ENCODE measurements around the gene IP6K2.

Gene IP6K2

DNA sequence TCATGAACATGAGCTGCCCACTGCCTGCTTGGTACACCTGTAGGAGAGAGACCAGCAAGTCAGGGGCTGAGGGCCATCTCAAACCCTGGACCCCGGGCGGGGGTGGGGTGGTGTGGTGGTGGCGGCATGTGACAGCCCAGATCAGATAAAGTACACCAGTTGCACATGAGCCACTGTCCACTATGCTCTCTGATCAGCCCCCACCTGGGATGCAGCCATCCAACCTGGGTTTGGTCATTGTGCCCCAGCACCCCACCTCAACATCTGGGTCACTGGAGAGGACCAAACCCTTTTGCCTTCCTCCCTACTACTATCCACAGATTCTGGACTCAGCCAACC lies 28.3 kb downstream of the IP6K2 start:
- no peak for DNase-seq (ENCODE audit: low read depth)

DNA sequence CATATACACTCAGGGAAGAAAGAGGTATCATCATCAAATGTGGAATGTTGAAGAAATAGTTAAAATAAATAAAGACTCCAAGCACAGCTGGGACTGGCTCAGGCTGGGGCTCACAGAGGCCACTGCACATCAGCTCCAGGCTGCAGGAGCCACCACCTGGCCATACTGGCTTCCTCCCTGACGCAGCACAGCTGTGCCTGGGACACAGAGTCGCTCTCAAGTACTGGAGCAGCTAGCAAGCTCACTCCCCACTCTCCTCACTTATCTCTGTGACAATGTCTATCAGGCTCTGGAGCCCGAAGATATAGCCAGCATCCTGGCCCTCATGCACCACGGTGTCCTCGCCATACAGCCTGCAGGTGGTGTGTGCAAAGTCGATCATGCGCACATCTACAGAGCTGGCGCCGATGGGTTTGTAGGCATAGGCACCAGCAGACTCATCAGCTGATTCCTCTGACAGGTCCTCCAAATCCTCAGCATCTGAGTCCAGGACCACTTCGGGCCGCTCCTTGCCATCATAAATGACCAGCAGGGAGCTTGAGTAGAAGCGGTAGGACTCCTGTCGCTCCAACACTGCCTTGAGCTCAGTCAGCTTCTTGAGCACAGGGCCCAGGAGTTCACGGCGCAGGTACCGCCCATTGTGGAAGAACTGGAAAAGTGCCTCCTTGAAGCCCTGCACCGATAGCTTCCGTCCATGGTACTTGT lies 28.8 kb downstream of the IP6K2 start:
- no peak for DNase-seq (ENCODE audit: low read depth)

DNA sequence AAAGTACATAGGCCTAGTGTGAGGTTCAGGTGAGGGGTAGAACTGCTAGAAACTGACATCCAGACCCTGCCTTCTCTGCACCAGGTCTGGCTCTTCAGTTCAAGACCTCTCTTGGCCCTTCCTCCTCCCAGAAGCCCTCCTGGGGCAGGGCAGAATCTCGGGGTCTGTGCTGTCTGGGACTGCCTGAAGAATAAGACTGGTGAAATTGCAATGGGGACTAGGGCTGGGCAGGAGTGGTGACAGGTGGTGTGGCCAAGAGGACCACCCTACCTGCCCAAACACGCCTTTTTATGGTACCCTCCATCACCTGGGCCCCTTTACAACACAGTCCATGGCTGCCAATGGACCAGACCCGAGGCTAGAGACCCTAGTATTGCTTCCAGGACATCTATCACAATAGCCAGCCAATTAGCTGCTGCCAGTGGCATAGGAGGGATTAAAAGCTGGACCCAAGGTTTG lies 29.8 kb downstream of the IP6K2 start:
- DNase-seq (ENCODE audit: low read depth), result no peak

DNA sequence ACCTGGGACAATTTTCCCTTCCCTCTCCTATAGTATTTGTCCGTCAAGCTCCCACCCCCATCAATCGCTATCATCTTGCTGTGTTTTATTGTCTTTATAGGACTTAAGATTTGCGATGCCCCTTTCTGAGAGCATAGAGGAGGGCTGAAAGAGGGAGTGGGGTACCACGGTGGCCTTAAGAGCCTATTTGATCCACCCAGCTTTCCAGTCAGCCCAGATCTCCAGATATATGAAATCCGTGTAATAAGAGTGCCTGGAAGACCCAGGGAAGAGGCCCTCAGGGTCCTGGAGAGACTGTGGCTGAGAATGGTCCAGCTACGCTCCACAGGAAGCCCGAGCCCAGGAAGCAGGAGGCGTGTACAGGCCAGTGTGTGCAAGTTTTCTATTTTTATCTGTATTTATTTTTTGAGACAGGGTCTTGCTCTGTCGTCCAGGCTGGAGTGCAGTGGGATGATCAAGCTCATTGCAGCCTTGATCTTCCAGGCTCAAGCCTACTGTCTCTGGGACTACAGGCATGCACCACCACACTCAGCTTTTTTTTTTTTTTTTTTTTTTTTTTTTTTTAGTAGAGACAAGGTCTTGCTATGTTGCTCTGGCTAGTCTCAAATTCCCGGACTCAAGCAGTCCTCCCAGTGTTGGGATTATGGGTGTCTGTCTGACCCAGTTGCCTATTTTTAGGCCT lies 30.3 kb downstream of the IP6K2 start:
- DNase-seq (ENCODE audit: low read depth), result no peak

DNA sequence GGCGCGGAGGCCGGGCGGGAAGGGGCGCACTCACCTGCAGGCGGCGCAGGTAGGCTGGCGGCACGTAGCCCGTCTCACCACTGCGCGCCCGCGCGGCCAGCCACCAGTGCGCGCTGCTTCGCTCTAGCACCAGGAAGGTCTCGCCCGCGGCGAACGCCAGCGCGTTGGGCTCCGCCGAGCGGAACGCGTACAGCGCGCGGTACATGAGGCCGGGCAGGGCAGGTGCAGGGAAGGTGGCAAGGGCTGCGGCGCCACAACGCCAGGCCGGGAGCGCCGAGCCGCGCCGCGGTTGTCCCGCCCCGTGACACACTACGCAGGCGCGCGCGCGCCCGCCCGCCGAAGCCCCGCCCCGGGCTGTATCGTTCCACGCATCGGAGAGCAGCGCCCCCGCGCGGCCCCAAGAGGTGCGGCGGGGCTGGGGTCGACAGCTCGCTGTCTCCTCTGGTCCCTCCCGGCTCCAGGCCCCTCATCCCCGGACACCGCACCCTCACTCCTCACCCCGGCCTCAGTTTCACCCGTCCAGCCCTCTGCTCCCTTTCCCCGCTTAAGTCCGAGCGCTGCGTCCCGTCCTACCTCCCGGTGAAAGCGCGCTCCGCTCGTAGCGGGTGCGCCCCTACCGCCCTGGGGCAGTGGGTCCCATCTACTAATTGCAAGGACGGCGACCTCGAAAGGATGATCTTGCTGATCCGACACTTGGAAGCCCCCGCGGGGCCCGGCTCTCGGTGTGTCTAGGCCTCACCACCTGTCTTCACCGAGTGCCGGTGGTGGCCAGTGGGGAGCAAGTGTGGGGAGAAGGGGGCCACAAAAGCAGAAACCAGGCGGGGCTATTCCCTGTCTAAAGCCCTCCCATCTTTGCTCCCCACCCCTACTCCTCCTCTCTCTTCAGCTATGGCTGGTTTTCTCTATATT lies 31.2 kb downstream of the IP6K2 start, which contains the start of gene NCKIPSD:
NCKIPSD (minus strand) TSS at position 313 of the 909 bp plus-strand sequence; CDS start at position 205, 108 bp downstream.
- peak; percentile 78 for DNase-seq (ENCODE audit: low read depth)

DNA sequence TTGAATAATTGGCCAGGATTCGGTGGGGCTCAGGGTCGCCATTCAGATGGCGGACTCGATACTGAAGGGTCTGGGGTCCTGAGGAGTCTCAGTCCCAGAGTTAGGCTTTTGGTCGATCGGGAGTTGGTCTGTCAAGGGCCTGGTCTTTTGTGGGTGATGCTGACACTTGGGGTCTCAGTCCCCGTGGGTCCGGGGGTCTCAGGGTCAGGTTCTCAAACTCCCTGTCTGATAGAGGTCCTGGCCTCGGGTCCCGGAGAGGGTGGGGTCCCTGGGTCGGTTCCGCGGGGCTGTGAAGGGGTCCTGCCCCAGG lies 31.8 kb downstream of the IP6K2 start:
- no peak for DNase-seq (ENCODE audit: low read depth)

DNA sequence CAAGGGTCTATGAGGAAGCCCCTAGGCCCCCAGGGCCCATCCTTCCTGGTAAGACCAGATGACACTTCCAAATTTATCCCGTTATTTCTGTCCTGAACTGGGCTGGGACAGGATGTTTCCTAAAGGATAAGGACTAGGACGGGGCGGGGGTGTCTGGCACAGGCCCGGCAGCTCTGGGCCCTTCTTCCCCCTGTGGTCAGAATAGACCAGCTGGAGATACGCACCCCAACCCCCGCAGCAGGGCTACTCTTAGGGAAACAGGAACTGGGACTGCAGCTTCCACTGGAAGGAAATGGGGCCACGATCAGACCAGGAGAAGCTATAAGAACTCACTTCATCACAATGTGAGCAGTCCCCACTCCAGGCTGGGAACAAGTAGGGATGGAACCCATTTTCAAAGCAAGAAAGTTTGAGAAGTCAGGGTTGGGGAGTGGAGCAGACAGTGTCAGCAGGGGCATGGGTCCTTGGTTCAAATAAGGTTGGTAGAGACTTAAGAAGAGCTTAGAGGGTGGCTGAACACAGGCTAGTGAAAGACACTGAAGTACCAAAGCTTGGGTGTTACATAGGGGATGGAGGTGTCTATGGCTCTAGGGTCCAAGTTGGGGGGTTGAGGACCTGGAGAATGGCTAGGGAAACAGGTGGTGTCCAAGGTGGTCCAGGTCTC lies 32.4 kb downstream of the IP6K2 start:
- no peak for DNase-seq (ENCODE audit: low read depth)

DNA sequence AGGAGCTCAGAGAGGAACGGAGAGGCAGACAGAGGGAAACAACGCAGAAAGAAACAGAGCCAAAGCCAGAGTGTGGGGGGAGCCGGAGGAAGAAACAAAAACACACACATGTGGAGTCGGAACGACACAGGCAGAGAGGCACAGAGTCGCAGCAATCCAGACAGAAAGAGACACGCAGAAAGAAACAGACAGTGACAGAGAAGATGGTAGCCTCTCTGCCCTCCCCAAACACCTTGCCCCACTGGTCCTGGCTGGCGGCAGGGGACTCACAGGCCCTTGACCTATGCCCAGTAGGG lies 33.0 kb downstream of the IP6K2 start:
- DNase-seq (ENCODE audit: low read depth), result no peak

DNA sequence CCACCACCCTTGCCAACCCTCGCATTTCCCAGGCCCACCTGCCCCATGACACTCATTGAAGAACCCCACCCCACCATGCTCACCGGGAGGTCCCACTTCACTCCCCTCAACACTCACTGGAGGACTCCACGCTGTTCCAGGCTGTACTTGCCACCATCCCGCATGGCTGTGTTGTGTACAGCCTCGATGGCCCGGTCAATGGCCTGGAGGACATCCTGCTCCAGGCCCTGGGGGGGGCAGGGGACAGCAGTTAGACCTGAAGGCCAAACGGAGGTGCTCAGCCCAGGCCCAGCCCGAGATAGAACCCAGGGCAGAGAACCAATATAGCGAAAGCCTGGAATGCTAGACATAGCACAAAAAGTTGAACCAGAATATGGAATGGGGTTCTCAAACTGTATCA lies 34.2 kb downstream of the IP6K2 start:
- DNase-seq (ENCODE audit: low read depth), result no peak

DNA sequence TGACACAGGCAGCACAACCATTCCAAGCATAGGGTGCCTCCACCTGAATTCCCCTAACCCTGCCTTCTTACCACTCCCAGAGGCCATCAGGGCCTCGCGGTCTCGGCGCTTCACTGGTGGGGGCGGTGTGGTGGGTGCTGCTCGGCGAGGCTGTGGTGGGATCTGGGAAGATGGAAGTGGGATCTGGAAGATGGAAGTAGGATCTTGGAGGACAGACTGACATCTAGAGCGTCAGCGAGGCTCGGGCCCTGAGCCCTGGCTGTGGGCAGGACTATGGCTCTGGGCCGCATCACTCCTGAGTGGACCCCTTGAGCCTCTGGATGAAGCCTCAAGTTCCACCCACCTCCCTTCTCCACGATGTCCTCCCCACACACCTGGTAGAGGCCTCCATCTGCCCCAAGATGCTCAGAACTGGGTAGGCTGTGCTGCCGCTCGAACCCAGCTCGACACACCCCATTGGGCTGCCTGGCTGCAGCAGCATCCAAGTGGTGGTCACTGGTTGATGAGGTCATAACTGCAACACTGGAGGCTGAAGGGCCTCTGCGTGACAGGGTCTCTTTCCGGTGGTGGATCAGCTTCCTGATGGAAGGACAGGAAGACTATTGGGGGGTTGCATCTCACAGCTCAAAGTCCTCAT lies 34.9 kb downstream of the IP6K2 start:
- DNase-seq (ENCODE audit: low read depth), result no peak

DNA sequence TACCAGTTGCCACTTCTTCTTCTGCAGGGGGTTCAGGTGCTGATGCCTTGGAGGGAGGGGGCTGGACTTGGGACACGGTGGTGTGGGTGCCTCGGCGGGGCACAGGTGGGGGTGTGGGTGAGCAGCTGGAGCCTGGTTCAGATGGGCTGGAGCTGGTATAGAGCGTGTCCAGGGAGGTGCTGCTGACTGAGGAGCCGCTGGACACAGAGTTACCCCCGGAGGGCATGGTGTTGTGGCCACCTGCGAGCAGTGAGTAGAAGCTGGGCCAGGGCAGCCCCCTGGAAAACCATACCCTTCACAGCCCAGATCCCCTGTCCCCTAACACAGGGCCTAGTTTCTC lies 35.5 kb downstream of the IP6K2 start:
- no peak for DNase-seq (ENCODE audit: low read depth)

DNA sequence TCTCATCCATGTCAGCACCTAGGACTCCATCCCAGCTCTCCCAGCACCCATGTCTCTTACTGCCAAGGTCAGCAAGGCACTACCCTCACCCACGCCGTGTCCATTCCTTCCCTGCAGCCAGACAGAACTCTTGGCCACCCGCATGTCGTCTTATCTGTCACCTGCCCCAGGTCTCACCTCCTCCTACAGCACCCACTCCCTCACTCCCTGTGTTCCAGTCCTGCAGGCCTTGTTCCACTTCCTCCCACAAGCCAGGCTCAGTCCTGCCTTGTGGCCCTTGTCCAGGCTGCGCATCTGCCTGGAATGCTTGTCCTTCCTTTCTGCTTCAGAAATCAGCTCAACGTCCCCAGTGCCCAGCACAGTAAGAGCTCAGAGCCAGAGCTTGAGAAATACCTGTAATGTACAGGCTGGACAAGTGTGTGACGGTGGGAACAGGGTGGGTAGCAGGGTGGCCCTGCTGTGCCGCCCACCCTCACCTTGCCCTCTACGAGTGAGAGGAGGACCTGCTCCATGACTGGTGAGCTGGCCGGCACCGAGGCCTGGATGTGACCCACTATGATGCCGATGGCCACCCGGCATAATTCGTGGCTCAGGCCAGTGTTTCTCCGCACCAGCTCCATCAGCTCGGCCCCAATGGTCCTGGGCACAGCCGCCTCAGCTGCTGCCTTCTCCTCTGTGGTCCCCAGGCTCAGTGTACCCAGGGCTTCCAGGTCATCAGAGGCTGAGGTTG lies 36.0 kb downstream of the IP6K2 start:
- no peak for DNase-seq (ENCODE audit: low read depth)

DNA sequence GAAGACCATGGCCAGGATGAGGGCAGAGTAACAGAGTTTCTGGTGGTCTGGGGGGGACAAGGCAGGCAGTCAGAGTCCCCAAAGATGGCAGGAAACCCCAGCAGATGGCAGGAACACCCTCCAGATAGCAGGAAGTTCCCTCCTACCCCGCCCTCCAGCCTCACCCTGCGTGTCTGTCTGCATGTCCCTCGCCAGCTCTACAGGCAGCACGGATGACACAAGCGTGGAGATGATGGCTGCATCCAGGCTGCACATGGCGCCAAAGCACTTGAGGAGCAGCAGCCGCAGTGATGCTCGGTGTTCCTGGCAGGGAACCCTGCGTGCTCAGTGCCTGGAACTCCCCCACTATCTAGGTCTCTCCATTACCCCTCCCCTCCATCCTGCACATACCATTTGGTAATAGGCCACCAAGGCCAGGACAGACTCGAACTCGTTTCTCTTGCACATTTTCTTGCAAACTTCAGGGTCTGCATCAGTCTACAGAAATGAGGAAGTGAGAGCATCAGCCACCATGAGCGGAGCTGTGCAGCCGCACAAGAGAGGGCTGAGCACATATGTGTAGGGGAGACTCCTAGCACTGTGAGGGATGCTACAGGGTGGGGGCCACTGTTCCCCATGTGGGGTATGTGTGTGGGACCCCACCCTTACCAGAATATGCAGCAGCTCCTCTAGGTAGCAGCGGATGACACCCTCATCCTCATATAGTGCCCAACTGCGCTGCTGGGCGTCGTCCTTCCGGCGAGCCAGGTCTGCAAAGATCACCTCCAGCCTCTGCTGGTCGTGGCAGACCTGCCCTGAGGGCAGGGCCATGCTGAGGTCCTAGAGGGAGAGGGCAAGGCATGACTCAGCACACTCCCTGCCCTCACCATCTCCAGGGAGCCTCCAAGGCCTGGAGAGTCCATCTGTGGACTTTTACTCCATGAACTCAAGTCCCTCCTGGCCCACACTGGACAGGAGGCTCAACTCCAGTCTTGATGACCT lies 37.3 kb downstream of the IP6K2 start:
- DNase-seq (ENCODE audit: low read depth), result no peak

DNA sequence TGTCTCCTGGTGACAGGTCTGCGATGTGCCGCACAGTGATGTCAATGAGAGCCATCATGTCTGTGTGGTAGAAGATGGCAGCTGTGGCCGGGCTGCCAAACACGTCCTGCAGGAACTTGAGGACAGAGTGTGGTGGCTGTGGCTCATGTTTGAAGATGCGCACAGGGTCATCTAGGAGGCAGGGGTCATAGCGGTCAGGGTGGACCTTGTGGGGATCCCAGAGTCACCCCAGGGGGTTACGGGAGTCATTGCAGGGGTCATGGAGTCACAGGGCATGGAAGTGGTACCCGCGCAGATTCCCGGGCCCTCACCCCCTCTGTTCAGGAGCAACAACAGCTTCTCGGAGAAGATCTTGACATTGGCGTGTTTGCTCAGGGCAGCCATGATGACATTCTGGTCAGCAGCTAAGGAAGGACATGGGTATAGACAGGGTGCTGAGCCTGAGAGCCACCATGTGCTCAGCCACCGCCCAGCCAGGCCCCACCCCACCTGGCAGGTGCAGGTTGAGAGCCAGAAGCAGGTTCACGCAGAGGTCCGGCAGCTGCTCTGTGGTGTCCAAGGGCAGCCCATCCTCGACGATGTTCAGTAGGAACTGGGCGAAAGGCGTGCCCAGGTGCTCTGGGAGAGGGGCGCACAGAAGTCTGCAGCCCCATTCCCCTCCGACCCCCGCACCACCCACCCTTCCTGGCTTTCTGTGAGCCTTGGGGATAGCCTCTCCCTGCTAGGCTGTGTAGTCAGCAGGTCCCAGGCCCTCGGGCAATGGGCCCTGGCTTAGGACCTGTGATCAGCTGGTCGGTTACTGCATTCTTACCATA lies 38.2 kb downstream of the IP6K2 start:
- no peak for DNase-seq (ENCODE audit: low read depth)

DNA sequence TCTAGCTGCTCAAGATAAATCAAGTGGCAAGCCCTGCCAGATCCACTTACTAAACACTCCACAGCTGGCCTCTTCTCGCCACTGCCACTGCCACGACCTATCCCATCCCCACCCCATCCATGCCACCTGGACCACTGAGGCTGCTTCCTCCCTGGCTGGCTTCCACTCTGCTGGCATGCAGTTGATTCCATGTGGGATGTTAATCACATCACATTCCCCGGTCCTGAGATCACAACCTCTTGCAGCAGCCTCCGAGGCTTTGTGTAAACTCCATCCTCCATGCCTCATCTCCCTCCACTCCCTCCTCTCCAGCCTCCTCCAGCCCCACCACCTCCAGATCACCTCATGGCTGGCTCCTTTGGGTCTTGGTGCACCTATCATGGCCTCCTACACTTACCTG lies 39.0 kb downstream of the IP6K2 start:
- DNase-seq (ENCODE audit: low read depth), result no peak

DNA sequence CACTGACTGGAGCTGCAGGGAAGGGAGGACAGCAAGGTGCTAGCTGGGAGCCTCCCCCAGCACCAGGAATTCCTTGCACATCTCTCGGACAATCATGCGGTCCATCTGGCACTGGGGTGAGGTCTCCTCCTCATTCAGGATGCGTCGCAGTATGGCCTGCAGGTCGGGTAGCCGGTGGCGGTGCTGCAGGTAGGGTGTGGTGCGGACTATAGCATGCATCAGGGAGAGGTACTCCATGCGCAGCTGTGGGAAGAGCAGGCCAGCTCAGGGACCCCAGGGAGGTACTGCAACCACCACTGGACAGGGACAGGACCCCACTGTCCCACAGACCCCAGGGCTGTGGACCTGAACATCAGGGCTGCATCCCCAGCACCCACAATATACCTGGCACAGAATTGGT lies 42.5 kb downstream of the IP6K2 start:
- DNase-seq (ENCODE audit: low read depth), result no peak

DNA sequence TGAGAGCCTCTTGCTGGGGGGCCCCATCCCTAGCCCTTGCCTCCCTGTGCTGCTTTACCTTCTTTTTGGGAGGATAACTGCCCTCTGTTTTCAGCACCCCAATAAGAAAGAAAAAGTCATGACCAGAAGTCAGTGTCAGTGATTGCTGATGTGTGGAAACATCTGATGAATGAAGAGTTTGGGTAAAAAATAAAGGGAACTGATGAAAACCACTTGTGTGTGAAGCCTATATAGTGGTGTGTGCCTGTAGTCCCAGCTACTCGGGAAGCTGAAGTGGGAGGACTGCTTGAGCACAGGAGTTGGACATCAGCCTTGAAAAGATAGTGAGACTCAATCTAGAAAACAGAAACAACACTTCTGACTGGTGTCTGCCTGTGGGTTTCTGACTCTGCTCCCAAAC lies 44.5 kb downstream of the IP6K2 start:
- DNase-seq (ENCODE audit: low read depth), result no peak

DNA sequence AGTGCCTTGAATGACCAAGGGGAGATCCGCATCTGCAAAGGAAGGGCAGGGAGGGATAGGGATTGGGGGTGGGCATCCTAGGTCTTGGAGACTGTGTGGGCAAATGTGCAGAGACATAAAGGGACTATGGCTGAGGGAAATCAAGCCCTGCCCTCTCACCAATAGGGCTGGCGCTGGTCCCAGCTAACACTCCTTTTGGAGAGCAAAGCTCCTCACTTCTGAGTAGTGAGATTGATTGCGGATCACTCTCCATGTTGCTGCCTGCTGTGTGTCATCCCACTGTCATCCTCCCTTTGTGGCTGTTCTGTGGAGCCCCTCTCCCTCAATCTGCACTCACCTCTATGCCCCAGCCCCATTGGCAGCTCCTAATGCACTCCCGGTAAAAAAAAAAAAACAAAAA lies 52.1 kb downstream of the IP6K2 start:
- no peak for DNase-seq (ENCODE audit: low read depth)

DNA sequence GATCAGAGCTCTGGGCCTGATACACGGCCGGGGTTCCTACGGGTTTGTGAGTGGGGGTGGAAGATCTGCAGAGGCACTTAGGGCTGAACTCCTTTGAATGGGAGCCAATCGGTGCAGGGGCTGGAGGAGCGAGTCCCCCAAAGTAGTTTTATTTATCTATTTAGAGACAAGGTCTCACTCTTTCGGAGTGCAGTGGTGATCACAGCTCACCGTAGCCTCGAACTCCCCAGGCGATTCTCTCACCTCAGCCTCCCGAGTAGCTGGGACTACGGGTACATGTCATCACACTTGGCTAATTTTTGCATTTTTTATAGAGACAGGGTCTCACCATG lies 52.7 kb downstream of the IP6K2 start:
- no peak for DNase-seq (ENCODE audit: low read depth)

Data from stimulated activated CD8-positive, alpha-beta memory T cell treated with anti-CD3 and anti-CD28 coated beads, Interleukin-15, amount 100 ng/mL, for 1 hour (primary cell).